GM18502 (cell line): ENCODE measurements around the gene NFKBIE.
"Not testable (repeated sequence)": the region's sequence is repeated elsewhere in the genome, so short reads cannot be mapped to it uniquely, and the experiment has no call there.

Experiments
- ATAC-seq: cut with Tn5 transposase; IDR thresholded peaks from one replicate; pipeline ENCODE4 v1.9.1; 2021; ENCODE audit warnings: mild to moderate bottlenecking; ENCODE audit not compliant: unreplicated experiment, poor library complexity

Gene NFKBIE

DNA sequence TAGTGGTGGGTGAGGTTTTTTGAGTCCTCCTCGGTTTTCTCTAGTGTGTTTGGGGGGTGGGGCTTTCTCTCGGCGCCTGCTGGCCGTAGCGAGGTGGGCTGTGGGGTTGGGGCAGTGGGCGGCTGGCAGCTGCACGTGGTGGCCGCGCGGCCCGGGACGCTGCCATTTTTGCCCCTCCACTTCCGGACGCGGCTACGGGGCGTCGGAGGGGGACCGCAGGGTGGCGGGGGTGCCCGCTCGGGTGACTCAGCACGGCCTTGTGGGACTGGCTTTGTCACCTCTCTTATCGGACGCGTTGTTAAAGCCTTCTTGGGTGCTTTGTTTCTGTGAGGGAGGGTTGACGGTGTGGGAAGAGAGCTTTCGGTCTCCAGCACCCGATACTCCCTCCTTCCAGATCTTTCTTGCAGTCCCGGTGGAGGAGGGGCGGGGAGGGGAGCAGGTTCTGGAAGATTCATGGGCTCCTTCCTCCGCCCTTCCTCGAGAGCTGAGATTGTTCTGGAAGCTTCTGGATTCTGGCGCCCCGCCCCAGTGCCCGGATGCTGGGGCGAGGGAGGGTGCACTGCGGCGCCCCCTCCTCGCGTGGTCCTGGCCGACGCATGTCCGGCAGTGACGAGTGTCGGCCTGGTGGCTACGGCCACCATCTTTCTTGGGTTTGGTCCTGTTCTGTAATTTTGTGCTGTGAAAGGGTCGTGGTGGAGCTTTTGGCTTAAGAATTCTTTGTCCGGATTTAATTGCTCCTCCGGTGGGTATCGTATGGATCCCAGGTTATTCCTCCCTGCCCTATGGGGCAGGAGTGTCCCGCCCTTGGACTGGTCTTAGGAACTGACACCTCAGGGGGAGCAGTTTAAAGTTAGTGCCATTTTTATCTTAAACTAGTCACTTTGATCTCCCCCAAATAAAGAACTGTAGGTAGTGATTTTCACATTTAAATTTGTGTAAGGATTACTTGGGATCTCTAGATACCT is 17.7 kb downstream of the NFKBIE start:
- ATAC-seq: peak; percentile 27

DNA sequence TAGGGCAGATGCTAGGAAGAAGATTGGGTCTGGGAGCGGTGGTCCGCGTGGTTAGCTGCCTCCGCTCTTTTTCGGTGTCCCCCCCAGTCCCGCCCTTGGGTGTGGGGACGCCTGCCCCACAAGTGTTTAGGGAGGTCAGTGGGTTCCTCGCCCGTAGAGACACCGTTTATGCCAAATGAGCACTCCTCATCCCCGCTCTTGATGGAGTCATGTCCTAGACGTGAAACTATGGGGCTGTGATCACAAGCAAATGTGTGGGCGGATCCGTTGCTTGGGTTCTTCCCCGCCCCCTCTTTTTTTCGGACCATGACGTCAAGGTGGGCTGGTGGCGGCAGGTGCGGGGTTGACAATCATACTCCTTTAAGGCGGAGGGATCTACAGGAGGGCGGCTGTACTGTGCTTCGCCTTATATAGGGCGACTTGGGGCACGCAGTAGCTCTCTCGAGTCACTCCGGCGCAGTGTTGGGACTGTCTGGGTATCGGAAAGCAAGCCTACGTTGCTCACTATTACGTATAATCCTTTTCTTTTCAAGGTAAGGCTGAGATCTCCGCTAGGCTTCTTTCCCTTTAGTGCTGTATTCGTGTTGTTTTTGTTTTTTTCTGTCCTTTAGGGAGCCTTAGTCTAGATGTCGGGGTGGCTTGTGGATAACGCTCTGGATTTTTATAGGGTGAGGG is 18.6 kb downstream of the NFKBIE start, which contains the start of gene HSP90AB1:
TSS of gene HSP90AB1 (plus strand) at position 439 of the 675 bp plus-strand sequence. CDS start 1,529 bp downstream, outside the sequence.
- ATAC-seq: peak; percentile 66

DNA sequence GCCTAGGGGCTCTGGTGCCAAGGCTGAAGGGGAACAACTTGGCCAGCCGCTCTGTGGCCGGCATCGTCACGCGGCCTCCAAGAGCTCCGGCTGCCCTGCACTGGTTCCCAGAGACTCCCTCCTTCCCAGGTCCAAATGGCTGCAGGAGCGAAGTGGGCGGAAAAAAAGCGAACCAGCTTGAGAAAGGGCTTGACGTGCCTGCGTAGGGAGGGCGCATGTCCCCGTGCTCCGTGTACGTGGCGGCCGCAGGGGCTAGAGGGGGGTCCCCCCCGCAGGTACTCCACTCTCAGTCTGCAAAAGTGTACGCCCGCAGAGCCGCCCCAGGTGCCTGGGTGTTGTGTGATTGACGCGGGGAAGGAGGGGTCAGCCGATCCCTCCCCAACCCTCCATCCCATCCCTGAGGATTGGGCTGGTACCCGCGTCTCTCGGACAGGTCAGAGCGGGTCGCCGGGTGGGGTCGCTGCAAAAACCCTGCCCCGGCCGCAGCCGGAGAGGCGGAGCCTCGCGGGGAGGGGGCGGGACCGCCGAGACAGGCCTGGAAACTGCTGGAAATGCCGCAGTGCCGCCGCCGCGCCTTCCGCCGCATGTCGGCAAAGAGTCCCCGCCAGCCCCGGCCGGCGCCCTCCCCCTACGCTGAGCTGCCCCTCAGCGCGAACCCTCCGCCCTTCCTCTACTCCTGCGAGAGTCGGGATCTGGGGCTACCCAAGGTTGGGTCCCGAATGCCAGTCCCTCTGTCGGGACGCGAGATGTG is 19.3 kb downstream of the NFKBIE start:
- ATAC-seq: peak; percentile 51

DNA sequence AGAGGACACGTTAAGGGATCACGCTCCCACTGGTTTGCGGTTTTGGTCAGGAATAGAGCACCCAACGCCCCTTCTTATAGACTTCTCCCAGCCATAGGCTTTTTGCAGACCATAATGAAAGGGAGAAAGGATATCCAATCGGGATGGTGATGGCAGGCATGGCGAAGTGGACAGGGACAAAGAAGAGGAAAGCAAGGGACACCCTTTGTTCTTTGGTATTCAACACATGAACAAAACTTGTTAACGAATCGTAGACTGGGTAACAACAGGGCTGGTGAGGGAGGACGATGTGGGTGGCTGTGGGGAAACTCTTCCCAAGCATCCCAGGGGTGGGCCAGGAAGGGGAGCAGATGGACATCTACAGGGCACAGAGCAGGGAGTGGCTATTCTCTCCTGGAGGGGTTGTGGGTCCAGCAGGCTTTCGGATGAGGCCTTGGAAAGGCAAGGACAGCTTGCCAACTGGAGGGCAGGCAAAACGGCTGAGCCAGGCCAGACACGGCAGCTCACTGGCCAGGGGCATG is 19.9 kb downstream of the NFKBIE start:
- no peak for ATAC-seq

DNA sequence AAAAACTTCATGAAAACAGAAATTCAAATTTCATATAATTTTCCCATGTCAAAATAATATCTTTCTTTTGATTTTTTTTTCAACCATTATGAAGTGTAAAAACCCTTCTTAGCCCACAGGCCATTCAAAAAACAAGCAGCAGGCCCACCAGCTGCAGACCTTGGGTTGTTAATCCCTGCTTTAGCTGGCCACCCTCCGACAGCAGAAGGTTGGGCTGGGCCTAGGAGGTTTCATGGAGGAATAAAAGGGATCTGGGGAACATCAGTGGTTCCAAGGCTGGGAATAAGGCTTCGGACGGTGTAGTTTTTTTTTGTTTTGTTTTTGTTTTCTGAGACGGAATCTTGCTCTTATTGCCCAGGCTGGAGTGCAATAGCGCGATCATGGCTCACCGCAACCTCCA is 22.0 kb downstream of the NFKBIE start:
- ATAC-seq: no peak

GRCh38 chr6:44238687-44239350 is 26.5 kb downstream of the NFKBIE start:
- no peak for ATAC-seq

DNA sequence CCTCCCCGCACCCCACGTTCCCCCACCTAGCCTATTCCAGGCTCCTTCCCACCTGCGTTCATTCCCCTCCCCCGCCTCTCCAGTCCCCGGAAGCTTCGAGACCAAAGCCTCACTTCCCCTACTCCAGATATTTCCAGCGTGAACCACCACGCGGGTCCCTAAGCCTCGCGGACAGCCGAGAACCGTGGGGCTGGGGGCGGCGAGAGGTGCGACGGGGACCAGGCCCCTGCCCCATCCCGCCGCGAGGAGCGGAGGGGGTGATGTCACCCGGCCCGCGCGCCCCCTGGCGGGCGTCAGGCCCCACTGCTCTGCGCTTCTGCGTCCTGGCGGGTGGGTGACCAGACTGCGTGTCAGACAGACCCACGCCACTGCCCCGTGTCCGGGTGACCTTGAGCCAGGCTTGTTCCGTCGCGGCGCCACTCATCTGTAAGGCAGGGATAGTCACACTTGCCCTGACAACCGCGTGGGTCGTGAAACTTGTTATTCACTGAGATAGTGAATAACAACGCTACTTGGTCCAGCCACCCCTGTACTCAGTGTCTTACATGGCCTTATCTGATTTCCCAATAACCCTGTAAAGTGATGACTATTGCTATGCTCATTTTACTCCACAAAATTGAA is 27.4 kb downstream of the NFKBIE start:
- peak; percentile 81 for ATAC-seq

DNA sequence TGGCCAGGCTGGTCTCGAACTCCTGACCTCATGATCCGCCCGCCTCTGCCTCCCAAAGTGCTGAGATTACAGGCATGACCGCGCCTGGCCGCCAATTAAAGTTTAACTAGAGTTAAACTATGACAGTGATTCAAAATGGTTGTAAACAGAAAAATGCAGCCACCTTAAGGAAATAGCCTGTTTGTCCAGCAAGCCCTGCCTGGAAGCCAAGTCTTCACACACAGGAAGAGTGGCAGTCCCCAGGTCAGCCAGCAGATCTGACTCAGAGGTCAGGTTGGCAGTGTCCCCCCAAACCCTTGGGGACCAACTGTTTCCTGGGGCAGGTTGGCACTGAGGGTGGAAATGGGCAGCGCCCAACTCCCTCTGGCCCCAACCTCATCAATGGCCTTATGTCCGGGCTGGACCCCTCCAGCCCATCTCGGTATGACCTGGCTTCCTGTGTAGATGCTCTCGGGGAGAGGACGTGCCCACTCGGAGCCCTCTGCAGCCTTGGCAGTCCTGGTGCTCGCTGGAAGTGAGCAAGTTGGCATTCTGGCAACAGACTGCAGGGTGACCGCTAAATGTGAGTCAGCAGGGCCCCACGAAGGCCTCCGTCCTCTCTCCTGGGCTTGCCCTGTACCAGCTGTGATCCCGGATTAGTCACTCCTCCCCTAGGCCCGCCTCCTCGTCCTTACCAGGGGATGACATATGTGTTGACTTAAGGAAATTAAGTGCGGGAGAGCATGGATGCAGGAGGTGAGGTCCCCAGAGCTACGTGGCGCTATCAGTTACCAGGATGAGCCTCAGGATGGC is 28.1 kb downstream of the NFKBIE start:
- ATAC-seq: peak; percentile 62

GRCh38 chr6:44235891-44236516 is 29.3 kb downstream of the NFKBIE start:
- ATAC-seq: no peak

DNA sequence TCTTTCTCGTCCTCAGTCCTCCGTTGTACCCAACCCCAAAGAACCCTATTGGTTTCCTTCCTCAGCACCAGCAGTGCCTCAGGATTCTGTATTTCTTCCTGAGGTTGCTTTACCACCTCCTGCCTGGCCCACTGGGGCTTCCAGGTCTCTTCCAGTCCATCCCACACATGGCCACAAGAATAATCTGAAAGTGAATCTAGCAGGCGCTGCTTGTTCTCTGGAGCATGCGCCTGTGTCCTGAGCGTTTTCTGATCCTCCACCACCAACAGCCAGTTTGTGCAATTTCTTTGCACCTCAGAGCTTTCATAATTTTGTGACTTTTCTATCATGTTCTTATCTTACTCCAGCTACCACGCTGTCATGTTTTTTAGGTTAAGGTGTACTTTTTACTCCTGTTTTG is 30.1 kb downstream of the NFKBIE start:
- no peak for ATAC-seq

DNA sequence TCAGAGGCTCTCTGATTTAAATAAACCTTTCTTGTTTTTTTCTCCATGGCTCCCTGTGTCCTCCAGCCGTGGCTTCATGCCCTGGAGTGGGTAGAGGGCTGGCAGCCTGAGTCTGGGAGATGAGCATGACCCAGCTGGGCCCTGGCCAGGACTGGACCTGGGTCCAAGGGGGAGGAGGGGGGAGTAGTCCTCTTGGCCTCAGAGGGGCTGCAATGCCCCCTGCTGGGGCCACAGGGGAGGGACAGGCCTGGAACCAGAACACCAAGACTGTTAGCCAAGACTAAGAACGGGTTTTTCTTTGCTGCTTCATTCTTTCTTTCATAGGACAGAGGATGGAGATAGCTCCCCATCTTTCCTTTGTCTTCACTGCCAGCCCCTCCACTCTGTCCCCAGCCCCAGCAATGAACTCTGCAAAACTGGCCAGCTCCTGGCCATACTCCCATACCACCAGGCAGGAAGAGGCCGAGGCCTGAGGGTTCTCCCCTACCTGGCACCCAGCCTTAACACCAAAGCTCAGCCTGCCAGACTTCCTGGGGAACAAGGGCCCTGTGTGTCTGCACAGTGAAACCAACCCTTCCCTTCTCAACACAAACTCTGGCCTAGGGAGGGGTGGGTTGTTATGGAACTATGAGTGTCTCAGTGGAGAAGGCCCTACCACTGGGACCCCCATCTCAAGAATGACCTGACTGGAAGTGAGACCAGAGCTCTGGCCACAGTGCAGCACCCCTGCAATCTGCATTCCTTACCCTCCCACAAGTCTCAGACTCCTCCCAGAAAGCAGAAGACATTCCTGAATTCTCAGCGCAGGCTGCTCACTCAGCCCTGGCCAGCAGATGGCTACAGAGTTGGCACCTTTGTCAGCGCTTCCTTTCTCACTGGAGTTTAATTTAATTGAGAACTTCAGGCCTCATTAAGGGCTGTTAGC is 31.0 kb downstream of the NFKBIE start:
- ATAC-seq: no peak

DNA sequence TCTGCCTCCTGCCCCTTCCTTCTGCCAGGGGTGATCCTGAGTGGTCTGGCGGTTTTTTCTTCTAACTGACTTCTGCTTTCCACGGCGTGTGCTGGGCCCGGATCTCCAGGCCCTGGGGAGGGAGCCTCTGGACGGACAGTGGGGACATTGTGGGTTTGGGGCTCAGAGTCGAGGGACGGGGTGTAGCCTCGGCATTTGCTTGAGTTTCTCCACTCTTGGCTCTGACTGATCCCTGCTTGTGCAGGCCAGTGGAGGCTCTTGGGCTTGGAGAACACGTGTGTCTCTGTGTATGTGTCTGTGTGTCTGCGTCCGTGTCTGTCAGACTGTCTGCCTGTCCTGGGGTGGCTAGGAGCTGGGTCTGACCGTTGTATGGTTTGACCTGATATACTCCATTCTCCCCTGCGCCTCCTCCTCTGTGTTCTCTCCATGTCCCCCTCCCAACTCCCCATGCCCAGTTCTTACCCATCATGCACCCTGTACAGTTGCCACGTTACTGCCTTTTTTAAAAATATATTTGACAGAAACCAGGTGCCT is 31.7 kb downstream of the NFKBIE start:
- ATAC-seq: no peak

- no peak for ATAC-seq
Measured at GRCh38 chr6:44232676-44233566, 32.4 kb downstream of the NFKBIE start.

- ATAC-seq: not testable (repeated sequence)
Measured at GRCh38 chr6:44231426-44231825, 33.9 kb downstream of the NFKBIE start.

GRCh38 chr6:44230034-44230675 is 35.2 kb downstream of the NFKBIE start:
- no peak for ATAC-seq
